ENCODE measurements around the gene CCBE1. TPM values are rescaled to one million over a fixed set of nuclear protein-coding genes. Genes with fewer than 3 reads are reported as not detected.
A peak's percentile ranks its signal among the peaks of the same experiment; 100 is the strongest.
"Not testable (repeated sequence)": the region's sequence is repeated elsewhere in the genome, so short reads cannot be mapped to it uniquely, and the experiment has no call there.

CCBE1 gene
- total and polyA plus RNA-seq, 12 donors = 4.8 to 56.8 (median 26.4) TPM

- no peaks in the 10 kb centered on the region for H3K36me3 ChIP-seq (replicated peaks in 1 of 2)
- H3K27me3 ChIP-seq = no peaks in the 10 kb centered on the region
- peaks cover 19 to 39% of the 10 kb centered on the region in 2 donors for H3K4me1 ChIP-seq (replicated peaks in 1 of 2)
- H3K4me3 ChIP-seq = no peak overlapping the region
- no peaks in the 10 kb centered on the region for H3K9me3 ChIP-seq (replicated peaks in 1 of 3)
- TF ChIP-seq CTCF (IDR thresholded peaks at IDR 0.05) (no peak), POLR2A (IDR thresholded peaks at IDR 0.05) (no peak)
- DNase-seq = no peak
- WGBS, 4 donors = 76 to 82% (median 80%) methylated on average over 4 of the region's 4 CpGs
- intact Hi-C loops (cut with DNase I) = no loop called here
- H3K27ac ChIP-seq = peak overlapping the region in 2 of 5 donors; percentile 57 to 66
These were observed 179.6 kb downstream of the CCBE1 start for GRCh38 chr18:59517446-59518165.

- H3K4me3 ChIP-seq = no peak overlapping the region
- no peaks in the 10 kb centered on the region for H3K36me3 ChIP-seq (replicated peaks in 1 of 2)
- peak; percentile 44 to 92 (median 85) for DNase-seq
- H3K9me3 ChIP-seq (replicated peaks in 1 of 3) = no peaks in the 10 kb centered on the region
- intact Hi-C loops (cut with DNase I) = no loop called here
- no peaks in the 10 kb centered on the region for H3K27me3 ChIP-seq
- no peak for TF ChIP-seq CTCF (IDR thresholded peaks at IDR 0.05)
- TF ChIP-seq POLR2A (IDR thresholded peaks at IDR 0.05) = peak in 1 of 2 donors; percentile 30
- WGBS, 4 donors = 5 to 12% (median 7%) methylated on average over 6 of the region's 6 CpGs
- H3K4me1 ChIP-seq (replicated peaks in 1 of 2) = peaks cover 19 to 39% of the 10 kb centered on the region in 2 donors
- H3K27ac ChIP-seq = peak overlapping the region in 4 of 5 donors; percentile 20 to 66 (median 59)
These were observed 180.7 kb downstream of the CCBE1 start for GRCh38 chr18:59516356-59517155.

GRCh38 chr18:59515956-59516355 is 181.3 kb downstream of the CCBE1 start:
- H3K36me3 ChIP-seq (replicated peaks in 1 of 2); DNase-seq; H3K9me3 ChIP-seq (replicated peaks in 1 of 3); H3K4me3 ChIP-seq; H3K27me3 ChIP-seq; intact Hi-C loops (cut with DNase I): not testable (repeated sequence)
- Histone ChIP-seq H3K27ac (peak overlapping the region in 4 of 5 donors; percentile 20 to 66 (median 55)), H3K4me1 (replicated peaks in 1 of 2) (peaks cover 19 to 39% of the 10 kb centered on the region in 2 donors)
- 67 to 82% (median 79%) methylated on average over 6 of the region's 6 CpGs for WGBS, 4 donors

- Histone ChIP-seq H3K36me3 (replicated peaks in 1 of 2) (no peaks in the 10 kb centered on the region), H3K27ac (peak overlapping the region in 3 of 5 donors; percentile 16 to 49 (median 18)), H3K4me1 (replicated peaks in 1 of 2) (peaks cover 19 to 42% of the 10 kb centered on the region in 2 donors), H3K4me3 (no peak overlapping the region), H3K9me3 (replicated peaks in 1 of 3) (no peaks in the 10 kb centered on the region), H3K27me3 (no peaks in the 10 kb centered on the region)
- no peak for TF ChIP-seq CTCF (IDR thresholded peaks at IDR 0.05)
- TF ChIP-seq POLR2A (IDR thresholded peaks at IDR 0.05) = no peak
- 78 to 89% (median 82%) methylated on average over 5 of the region's 5 CpGs for WGBS, 4 donors
- no peak for DNase-seq
- intact Hi-C loops (cut with DNase I) = no loop called here
These were observed 182.1 kb downstream of the CCBE1 start for GRCh38 chr18:59515147-59515546.

Data from adrenal gland (tissue), 12 donors.